Parathyroid adenoma (tissue), 2 donors: ENCODE results near the gene SKI.

Experiments
- H2AFZ ChIP-seq: fragments of 300-600 bp; sonication (generic); one replicate; pipeline ENCODE4 v1.7.0; 2017; ENCODE audit warnings: antibody characterized with exemption, mild to moderate bottlenecking
- H3K27ac ChIP-seq: fragments of 300-600 bp; sonication (generic); one replicate; pipeline ENCODE4 v1.7.0; 2017
- H3K27me3 ChIP-seq: fragments of 300-600 bp; sonication (generic); one replicate; pipeline ENCODE4 v1.7.0; 2017; ENCODE audit warnings: low read length; ENCODE audit not compliant: control insufficient read depth, insufficient read depth
- H3K36me3 ChIP-seq: fragments of 300-600 bp; sonication (generic); one replicate; pipeline ENCODE4 v1.7.0; 2017; ENCODE audit warnings: low read length; ENCODE audit not compliant: control insufficient read depth, insufficient read depth
- H3K4me1 ChIP-seq: fragments of 300-600 bp; sonication (generic); one replicate; pipeline ENCODE4 v1.7.0; 2017; ENCODE audit warnings: control low read depth
- H3K4me2 ChIP-seq: fragments of 300-600 bp; sonication (generic); one replicate; pipeline ENCODE4 v1.7.0; 2017; ENCODE audit warnings: low read length
- H3K4me3 ChIP-seq: fragments of 300-600 bp; sonication (generic); one replicate; pipeline ENCODE4 v1.7.0; 2017; ENCODE audit warnings: low read depth, low read length
- H3K79me2 ChIP-seq: fragments of 300-600 bp; sonication (generic); one replicate; pipeline ENCODE4 v1.7.0; 2017; ENCODE audit warnings: control low read depth
- H3K9ac ChIP-seq: fragments of 300-600 bp; sonication (generic); one replicate; pipeline ENCODE4 v1.7.0; 2017; ENCODE audit warnings: mild to moderate bottlenecking
- H3K9me3 ChIP-seq: fragments of 300-600 bp; sonication (generic); one replicate; pipeline ENCODE4 v1.7.0; 2017; ENCODE audit warnings: low read length; ENCODE audit not compliant: control insufficient read depth
- CTCF ChIP-seq: fragments of 300-600 bp; sonication (generic); IDR thresholded peaks from one replicate; pipeline ENCODE4 v1.7.0; 2017; ENCODE audit warnings: antibody characterized with exemption, mild to moderate bottlenecking
- donor health status: primary hyperparathyroidism.

Gene SKI

DNA sequence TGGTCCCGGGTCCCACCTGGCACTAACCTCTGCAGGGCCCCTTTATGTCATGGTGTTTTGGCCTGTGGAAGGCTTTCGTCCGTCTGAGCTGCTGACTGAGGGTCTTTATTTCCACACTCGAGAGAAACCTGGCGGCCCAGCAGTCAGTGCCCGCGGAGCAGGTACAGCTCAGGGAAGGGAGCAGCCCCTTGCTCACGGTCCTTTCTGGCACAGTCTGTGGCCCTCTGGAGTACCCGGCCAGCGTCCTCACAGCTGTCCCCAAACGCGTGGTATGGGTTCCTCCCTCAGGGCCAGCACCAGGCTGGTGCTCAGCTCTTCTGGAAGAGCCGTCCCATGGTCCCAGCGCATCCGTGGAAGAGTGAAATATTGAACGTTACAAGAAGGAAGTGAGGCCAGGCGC lies 24.3 kb downstream of the SKI start:
- Histone ChIP-seq H2AFZ (no peak overlapping the region), H3K27ac (no peak overlapping the region), H3K4me1 (no peaks in the 10 kb centered on the region), H3K9me3 (no peaks in the 10 kb centered on the region), H3K79me2 (peaks cover 64% of the 10 kb centered on the region), H3K27me3 (no peaks in the 10 kb centered on the region), H3K9ac (no peak overlapping the region), H3K4me3 (no peak overlapping the region), H3K4me2 (no peak overlapping the region), H3K36me3 (no peaks in the 10 kb centered on the region)
- TF ChIP-seq CTCF, result no peak

DNA sequence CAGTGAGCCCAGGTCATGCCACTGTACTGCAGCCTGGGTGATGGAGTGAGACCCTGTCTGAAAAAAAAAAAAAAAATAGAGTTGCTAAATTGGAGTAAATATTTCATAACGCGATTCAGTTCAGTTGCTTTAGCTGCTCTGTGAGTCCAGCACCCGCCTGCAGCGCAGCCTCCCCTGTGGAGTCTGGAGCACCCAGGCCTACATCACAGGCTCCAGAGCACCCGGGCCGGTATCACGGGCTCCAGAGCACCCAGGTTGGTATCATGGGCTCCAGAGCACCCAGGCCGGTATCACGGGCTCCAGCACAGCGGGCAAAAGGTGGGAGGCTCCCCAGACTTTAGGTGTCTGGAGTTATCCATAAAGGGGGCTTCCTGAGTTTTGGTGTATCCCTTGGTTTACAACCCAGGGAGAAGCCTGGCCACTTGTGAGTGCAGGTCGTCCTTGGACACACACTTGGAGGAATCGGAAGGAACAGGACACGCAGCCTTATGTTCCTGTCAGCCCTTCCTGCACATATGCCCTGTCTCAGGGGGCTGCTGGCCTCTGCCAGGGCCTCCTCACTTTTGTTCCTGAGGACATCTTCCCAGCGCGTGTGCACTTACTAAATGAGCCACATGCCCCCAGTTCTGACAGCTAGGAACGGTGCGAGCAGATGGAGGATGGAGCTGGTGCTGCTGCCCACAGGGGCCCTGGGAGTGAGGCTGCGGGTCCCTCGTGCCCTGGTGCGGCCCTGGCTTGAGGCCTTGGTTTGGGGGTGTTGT lies 25.1 kb downstream of the SKI start:
- H3K9me3 ChIP-seq, result no peaks in the 10 kb centered on the region
- no peak overlapping the region for H3K9ac ChIP-seq
- H3K4me1 ChIP-seq, result no peaks in the 10 kb centered on the region
- no peaks in the 10 kb centered on the region for H3K36me3 ChIP-seq
- no peak overlapping the region for H3K4me2 ChIP-seq
- no peak overlapping the region for H3K4me3 ChIP-seq
- no peak for TF ChIP-seq CTCF
- no peak overlapping the region for H2AFZ ChIP-seq
- H3K79me2 ChIP-seq, result peaks cover 61% of the 10 kb centered on the region
- no peak overlapping the region for H3K27ac ChIP-seq
- H3K27me3 ChIP-seq, result no peaks in the 10 kb centered on the region

DNA sequence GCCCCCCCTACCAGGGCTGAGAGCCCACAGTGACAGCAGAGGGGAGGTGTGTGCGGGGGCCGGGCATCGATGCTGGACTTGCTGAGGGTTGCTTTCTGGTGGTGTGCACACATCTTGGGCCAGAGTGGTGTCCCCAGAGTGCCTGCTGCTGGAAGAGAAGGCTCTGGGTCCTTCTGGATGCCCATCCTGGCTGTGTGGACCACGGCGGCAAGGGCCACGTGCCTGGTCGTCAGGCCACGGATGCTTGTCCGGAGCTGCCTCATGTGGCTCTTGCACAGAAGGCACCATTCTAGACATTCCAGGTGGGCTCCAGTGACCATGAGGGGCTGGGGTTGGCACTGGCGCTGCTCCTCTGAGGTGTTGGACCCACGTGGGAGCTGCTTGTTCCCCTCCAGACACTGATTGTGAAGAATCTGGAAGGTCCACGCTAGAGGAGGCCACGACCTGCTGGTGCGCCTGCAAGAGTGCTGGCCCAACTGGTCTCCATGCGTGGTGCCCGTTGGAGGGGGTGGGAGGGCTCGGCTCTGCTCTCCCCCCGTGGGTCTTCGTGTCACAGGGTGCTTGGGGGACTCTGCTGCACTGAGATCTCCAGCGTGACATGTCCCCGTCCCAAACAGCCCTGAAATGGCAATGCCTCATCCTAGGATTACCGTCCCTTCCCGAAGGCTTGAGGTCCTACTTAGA lies 25.8 kb downstream of the SKI start:
- TF ChIP-seq CTCF, result no peak
- no peak overlapping the region for H2AFZ ChIP-seq
- H3K4me1 ChIP-seq, result no peaks in the 10 kb centered on the region
- H3K27me3 ChIP-seq, result no peaks in the 10 kb centered on the region
- no peak overlapping the region for H3K9ac ChIP-seq
- H3K4me3 ChIP-seq, result no peak overlapping the region
- no peak overlapping the region for H3K4me2 ChIP-seq
- H3K27ac ChIP-seq, result no peak overlapping the region
- no peaks in the 10 kb centered on the region for H3K9me3 ChIP-seq
- H3K79me2 ChIP-seq, result peaks cover 60% of the 10 kb centered on the region
- H3K36me3 ChIP-seq, result no peaks in the 10 kb centered on the region

DNA sequence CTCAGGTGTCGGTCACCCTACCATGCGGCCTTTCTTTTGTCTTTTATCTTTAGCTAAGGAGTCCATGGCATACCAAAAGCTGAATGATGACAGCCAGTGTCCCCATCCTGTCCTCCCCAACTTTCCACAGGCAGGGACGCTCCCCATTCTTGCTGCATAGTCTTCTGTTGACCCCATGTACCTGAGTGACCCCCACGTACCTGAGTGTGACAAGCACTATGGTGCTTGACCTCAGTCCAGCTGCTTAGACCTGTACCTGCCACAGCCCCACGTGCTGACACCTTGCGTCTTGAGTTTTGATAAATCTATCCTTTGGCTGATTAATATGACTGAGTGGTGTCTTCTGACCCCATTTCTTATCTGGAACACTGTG lies 26.9 kb downstream of the SKI start:
- no peak overlapping the region for H3K4me3 ChIP-seq
- H3K27me3 ChIP-seq, result no peaks in the 10 kb centered on the region
- no peaks in the 10 kb centered on the region for H3K4me1 ChIP-seq
- no peak for TF ChIP-seq CTCF
- H3K4me2 ChIP-seq, result no peak overlapping the region
- H3K9me3 ChIP-seq, result no peaks in the 10 kb centered on the region
- H3K9ac ChIP-seq, result no peak overlapping the region
- no peaks in the 10 kb centered on the region for H3K36me3 ChIP-seq
- H3K79me2 ChIP-seq, result peaks cover 54% of the 10 kb centered on the region
- peak overlapping the region; percentile 83 for H3K27ac ChIP-seq
- no peak overlapping the region for H2AFZ ChIP-seq
